HEK293 (cell line): Measurements from ENCODE around the gene ARID3A.

Experiments used
- AEBP2 ChIP-seq: fragments of 450-650 bp; formaldehyde crosslinking; IDR thresholded peaks from 2 replicates; pipeline ENCODE4 v1.5.1; 2016; ENCODE audit warnings: missing biosample characterization, missing genetic modification characterization, borderline replicate concordance
- CTCF ChIP-seq: fragments of 450-650 bp; formaldehyde crosslinking; IDR thresholded peaks from 2 replicates; pipeline ENCODE4 v1.5.1; 2016; ENCODE audit warnings: missing biosample characterization, missing genetic modification characterization
- PRDM1 ChIP-seq: fragments of 450-650 bp; formaldehyde crosslinking; IDR thresholded peaks from 2 replicates; pipeline ENCODE4; 2016; ENCODE audit warnings: missing biosample characterization, missing genetic modification characterization
- YY1 ChIP-seq: fragments of 450-650 bp; formaldehyde crosslinking; IDR thresholded peaks from 2 replicates; pipeline ENCODE4 v1.5.1; 2018; ENCODE audit warnings: missing biosample characterization, missing genetic modification characterization

GRCh38 chr19:896434-896833 is 29.4 kb upstream of the ARID3A start:
- no peak for TF ChIP-seq CTCF (tag by site-specific recombination)
- no peak for TF ChIP-seq PRDM1 (tag by site-specific recombination)
- no peak for TF ChIP-seq YY1 (tag by site-specific recombination)
- TF ChIP-seq AEBP2 (tag by site-specific recombination), result no peak
